Measurements from ENCODE around the gene MSRB3.

The MSRB3 gene

DNA sequence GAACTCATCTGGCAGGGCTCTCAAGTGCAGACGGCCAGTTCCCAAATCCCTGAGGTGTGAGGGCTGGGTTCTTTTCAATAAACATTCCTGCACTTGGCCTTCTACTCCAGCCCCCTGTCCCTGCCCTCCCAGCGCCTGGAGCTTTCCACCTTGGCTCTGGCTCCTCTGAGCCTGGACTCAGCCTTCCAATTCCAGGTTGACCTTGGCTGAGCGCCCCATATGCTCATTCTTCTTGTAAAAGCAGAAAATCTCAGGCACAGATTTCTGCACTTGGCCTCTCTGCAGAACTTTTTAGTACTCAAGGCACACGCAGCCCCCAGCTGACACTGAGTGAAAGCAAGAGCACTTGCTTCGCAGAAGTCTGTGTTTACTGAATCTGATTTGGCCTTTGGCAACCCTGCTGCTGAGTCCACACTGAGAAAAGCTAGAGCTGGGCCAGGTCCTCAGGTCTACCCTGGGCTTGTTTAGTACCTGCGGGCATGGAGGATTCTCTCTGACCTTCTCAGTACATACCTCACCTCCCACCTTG is 222.7 kb downstream of the MSRB3 start:
- TF ChIP-seq, protein P1, sequence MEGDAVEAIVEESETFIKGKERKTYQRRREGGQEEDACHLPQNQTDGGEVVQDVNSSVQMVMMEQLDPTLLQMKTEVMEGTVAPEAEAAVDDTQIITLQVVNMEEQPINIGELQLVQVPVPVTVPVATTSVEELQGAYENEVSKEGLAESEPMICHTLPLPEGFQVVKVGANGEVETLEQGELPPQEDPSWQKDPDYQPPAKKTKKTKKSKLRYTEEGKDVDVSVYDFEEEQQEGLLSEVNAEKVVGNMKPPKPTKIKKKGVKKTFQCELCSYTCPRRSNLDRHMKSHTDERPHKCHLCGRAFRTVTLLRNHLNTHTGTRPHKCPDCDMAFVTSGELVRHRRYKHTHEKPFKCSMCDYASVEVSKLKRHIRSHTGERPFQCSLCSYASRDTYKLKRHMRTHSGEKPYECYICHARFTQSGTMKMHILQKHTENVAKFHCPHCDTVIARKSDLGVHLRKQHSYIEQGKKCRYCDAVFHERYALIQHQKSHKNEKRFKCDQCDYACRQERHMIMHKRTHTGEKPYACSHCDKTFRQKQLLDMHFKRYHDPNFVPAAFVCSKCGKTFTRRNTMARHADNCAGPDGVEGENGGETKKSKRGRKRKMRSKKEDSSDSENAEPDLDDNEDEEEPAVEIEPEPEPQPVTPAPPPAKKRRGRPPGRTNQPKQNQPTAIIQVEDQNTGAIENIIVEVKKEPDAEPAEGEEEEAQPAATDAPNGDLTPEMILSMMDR (IDR thresholded peaks at IDR 0.05; ENCODE audit: low read depth, low read length): no peak
- no peak overlapping the region for H3K4me3 ChIP-seq (replicated peaks in 1 of 2; ENCODE audit: low read depth in 2 of 2, low read length in 2 of 2)
- DNase-seq (ENCODE audit: low read depth in 2 of 2): peak in 1 of 2 donors; percentile 61

DNA sequence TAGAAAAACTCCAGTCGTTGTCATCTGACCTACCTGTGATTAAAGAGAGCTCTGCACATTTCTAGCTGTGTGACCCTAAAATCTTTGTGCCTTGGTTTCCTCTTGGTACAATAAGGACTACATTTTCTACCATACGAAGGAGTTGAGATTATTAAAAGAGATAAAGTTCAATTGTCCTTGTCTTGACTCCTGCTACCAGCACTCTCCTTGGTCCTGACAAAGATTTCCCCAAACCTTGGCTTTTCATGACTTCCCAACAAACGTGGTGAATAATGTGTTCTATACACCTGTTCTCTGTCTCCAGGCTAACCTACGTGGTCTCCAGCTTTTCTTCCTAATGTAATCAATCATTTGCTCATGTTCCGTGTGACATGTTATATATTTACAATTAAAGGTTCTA is 223.5 kb downstream of the MSRB3 start:
- TF ChIP-seq, protein P1 (IDR thresholded peaks at IDR 0.05; ENCODE audit: low read depth, low read length): no peak
- no peak for DNase-seq (ENCODE audit: low read depth in 2 of 2)
- H3K4me3 ChIP-seq (replicated peaks in 1 of 2; ENCODE audit: low read depth in 2 of 2, low read length in 2 of 2): no peak overlapping the region

DNA sequence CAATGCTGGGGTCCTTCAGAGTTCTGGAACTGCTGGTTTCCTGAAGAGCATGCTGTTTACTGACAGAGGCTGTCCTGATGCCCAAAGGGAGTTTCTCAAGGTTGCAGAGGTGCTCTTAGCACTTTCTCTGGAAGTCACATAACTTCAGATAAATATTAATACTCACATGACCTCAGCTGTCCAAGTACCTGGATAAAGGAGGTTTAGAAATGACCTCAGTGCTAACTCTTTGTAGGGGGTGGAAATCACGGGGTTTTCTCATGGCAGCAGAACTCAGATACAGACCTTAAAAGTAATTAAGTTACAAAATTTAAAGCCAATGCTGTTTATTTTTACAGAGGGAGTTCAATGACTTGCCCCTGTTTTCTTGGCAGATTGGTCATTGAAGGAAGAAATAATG is 225.9 kb downstream of the MSRB3 start:
- no peak for DNase-seq (ENCODE audit: low read depth in 2 of 2)
- TF ChIP-seq, protein P1 (IDR thresholded peaks at IDR 0.05; ENCODE audit: low read depth, low read length): no peak

DNA sequence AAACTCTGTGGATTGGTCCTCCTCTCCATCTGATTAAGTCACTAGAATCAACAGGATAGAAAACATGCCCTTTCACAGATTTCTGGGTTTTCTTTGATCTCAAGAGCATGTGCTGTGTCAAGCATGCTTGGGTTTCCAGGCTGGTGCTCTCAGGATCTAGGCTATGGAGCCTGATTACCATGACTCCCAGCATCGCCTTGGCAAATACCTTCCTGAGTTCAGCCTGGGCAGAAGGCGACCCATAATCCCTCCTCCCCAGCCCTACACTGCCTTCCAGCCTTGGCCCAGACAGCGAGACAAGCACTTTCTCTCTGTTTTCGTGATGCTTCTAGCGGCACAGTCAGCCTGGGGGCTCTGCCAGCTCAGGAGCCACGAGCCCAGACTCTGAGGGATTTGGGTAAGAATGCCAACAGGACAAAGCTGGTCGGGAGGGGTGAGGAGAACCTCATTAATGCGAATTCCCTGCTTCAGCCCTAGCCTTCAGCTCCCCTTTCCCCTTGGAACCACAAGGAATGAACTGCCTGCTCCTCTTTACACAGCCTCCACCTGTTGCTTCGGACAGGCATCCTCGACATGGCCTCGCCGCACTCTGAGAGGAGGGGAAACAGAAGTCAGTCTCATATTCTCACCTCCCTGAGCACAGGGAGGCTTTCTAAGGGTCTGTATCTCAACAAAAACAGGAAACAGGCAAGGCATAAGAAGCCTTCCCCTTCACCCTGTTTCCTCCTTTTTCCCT is 227.1 kb downstream of the MSRB3 start:
- no peak for DNase-seq (ENCODE audit: low read depth in 2 of 2)
- H3K4me3 ChIP-seq (replicated peaks in 1 of 2; ENCODE audit: low read depth in 2 of 2, low read length in 2 of 2): no peak overlapping the region
- TF ChIP-seq, protein P1 (IDR thresholded peaks at IDR 0.05; ENCODE audit: low read depth, low read length): no peak

More for the DNA sequence above, 225.9 kb downstream of the MSRB3 start:
- no peak overlapping the region for H3K4me3 ChIP-seq (replicated peaks in 1 of 2; ENCODE audit: low read depth in 2 of 2, low read length in 2 of 2)

DNA sequence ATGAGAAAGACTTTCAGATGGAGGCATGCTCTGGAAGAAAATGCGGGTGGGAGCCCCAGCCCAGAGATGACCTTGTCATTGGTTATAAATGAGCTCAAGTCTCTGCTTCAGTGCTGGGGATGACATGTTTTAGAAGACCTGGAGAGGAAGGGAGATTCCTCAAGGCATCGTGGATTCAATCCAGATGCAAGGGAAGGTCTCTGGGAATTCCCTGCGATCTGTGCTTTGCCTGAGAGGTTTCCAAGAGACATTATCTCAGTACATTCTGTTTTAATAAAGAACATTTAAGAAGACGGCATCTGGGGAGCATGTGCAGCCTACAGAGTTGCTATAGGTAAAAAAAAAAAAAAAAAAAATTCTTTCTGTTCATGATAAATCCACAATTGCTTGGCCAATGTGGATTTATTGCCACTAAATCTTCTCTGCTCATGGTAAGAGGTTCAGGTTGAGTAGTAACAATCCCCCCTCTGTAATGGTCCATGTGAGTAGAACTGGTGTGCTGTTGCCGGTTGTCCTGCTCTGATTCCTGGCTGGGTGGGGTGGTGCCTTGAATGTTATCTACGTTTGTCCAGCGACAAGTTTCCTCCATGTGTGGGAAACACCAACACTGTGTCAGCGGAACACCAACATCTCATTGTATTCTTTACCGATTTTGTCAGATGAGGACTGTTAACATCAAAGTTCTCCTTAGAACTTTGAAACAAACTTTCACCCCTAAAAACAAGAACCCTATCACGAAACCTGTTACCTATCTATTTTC is 230.0 kb downstream of the MSRB3 start:
- no peak for DNase-seq (ENCODE audit: low read depth in 2 of 2)
- TF ChIP-seq, protein P1 (IDR thresholded peaks at IDR 0.05; ENCODE audit: low read depth, low read length): no peak
- no peak overlapping the region for H3K4me3 ChIP-seq (replicated peaks in 1 of 2; ENCODE audit: low read depth in 2 of 2, low read length in 2 of 2)

DNA sequence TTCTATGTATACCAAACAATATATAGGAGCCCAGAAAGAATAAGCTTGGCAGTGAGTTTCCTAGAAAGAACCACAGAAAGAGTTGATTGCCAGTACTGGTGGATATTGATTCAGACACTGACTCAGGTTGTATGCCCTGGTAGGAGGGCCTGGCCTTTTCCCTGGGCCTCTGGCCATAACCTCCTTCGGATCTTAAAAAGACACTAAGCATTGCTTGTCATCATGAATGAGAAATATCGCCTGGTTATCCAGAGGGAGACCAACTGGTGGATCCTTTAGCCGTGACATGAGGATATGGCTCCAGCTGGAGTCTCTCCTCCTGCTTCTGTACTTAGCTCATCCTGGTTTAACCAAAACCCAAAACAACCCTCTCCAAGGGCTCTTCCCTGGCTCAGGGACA is 231.5 kb downstream of the MSRB3 start:
- TF ChIP-seq, protein P1 (IDR thresholded peaks at IDR 0.05; ENCODE audit: low read depth, low read length): no peak
- H3K4me3 ChIP-seq (replicated peaks in 1 of 2; ENCODE audit: low read depth in 2 of 2, low read length in 2 of 2): no peak overlapping the region

More for the DNA sequence above, 231.5 kb downstream of the MSRB3 start:
- DNase-seq (ENCODE audit: low read depth in 2 of 2): no peak
